ENCODE data around the gene GJB5. TPM values are rescaled to one million over a fixed set of nuclear protein-coding genes. Genes with fewer than 3 reads are reported as not detected.

Gene GJB5
- polyA plus RNA-seq, 1 donor from 2014 or later: not detected

DNA sequence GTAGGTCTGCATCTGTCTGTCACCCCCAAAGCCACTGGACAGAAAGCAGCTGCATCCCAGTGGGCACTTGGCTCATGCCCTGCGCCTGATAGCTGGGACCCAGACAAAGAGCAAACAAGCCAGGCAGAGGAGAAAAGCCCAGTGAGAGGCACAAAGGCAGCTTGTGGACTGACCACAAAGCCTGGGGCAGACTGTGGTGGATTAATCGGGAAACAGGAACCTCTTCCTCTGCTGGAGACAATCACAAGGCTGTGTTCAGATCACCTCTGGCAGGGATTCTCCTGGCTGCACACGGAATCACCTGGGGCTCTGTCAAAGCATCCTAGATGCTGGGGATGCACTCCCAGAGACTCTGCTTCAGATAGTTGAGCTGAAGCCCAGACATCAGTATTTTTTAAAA is 15.2 kb upstream of the GJB5 start:
- no peaks in the 10 kb centered on the region for H3K9me2 ChIP-seq (ENCODE audit: insufficient read depth, low read length)
- no peaks in the 10 kb centered on the region for H4K20me1 ChIP-seq (ENCODE audit: insufficient read depth)
- no peaks in the 10 kb centered on the region for H3K79me2 ChIP-seq (replicated peaks; ENCODE audit: insufficient read depth, low read length)
- no peaks in the 10 kb centered on the region for H3K27me3 ChIP-seq (ENCODE audit: insufficient read depth, low read depth, low read length)
- TF ChIP-seq SMC3 (conservative IDR thresholded peaks at IDR 0.05; ENCODE audit: poor library complexity) (no peak), TAF1 (IDR thresholded peaks at IDR 0.05; ENCODE audit: low read depth) (no peak)
- H2AFZ ChIP-seq (ENCODE audit: low read depth, low read length): no peak overlapping the region
- H3K9ac ChIP-seq (ENCODE audit: low read length): no peak overlapping the region
- no peaks in the 10 kb centered on the region for H3K9me3 ChIP-seq (ENCODE audit: low read length)
- no peak overlapping the region for H3K4me2 ChIP-seq (ENCODE audit: low read length)
- no peaks in the 10 kb centered on the region for H3K36me3 ChIP-seq (ENCODE audit: insufficient read depth, low read length)
- no peak overlapping the region for H3K4me3 ChIP-seq (ENCODE audit: low read length)
- H3K27ac ChIP-seq (ENCODE audit: low read length): no peak overlapping the region
- H3F3A ChIP-seq (ENCODE audit: insufficient read depth, low read length, poor library complexity, severe bottlenecking): no peaks in the 10 kb centered on the region

GRCh38 chr1:34740161-34740868 is 14.5 kb upstream of the GJB5 start:
- Histone ChIP-seq H3K9me3 (ENCODE audit: low read length) (no peaks in the 10 kb centered on the region), H3K9me2 (ENCODE audit: insufficient read depth, low read length) (no peaks in the 10 kb centered on the region), H3K9ac (ENCODE audit: low read length) (no peak overlapping the region), H4K20me1 (ENCODE audit: insufficient read depth) (no peaks in the 10 kb centered on the region), H3K27ac (ENCODE audit: low read length) (no peak overlapping the region), H3F3A (ENCODE audit: insufficient read depth, low read length, poor library complexity, severe bottlenecking) (no peaks in the 10 kb centered on the region), H3K79me2 (replicated peaks; ENCODE audit: insufficient read depth, low read length) (no peaks in the 10 kb centered on the region), H3K4me2 (ENCODE audit: low read length) (no peak overlapping the region), H2AFZ (ENCODE audit: low read depth, low read length) (no peak overlapping the region), H3K27me3 (ENCODE audit: insufficient read depth, low read depth, low read length) (no peaks in the 10 kb centered on the region), H3K36me3 (ENCODE audit: insufficient read depth, low read length) (no peaks in the 10 kb centered on the region), H3K4me3 (ENCODE audit: low read length) (no peak overlapping the region)
- no peak for TF ChIP-seq MXI1 (conservative IDR thresholded peaks at IDR 0.05; ENCODE audit: poor library complexity, severe bottlenecking)
- TF ChIP-seq, protein P1, sequence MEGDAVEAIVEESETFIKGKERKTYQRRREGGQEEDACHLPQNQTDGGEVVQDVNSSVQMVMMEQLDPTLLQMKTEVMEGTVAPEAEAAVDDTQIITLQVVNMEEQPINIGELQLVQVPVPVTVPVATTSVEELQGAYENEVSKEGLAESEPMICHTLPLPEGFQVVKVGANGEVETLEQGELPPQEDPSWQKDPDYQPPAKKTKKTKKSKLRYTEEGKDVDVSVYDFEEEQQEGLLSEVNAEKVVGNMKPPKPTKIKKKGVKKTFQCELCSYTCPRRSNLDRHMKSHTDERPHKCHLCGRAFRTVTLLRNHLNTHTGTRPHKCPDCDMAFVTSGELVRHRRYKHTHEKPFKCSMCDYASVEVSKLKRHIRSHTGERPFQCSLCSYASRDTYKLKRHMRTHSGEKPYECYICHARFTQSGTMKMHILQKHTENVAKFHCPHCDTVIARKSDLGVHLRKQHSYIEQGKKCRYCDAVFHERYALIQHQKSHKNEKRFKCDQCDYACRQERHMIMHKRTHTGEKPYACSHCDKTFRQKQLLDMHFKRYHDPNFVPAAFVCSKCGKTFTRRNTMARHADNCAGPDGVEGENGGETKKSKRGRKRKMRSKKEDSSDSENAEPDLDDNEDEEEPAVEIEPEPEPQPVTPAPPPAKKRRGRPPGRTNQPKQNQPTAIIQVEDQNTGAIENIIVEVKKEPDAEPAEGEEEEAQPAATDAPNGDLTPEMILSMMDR (IDR thresholded peaks at IDR 0.05; ENCODE audit: poor library complexity, severe bottlenecking): peak; percentile 30

- H2AFZ ChIP-seq (ENCODE audit: low read depth, low read length): no peak overlapping the region
- no peaks in the 10 kb centered on the region for H3K27me3 ChIP-seq (ENCODE audit: insufficient read depth, low read depth, low read length)
- H3K9me3 ChIP-seq (ENCODE audit: low read length): no peaks in the 10 kb centered on the region
- no peaks in the 10 kb centered on the region for H3K36me3 ChIP-seq (ENCODE audit: insufficient read depth, low read length)
- no peaks in the 10 kb centered on the region for H3F3A ChIP-seq (ENCODE audit: insufficient read depth, low read length, poor library complexity, severe bottlenecking)
- no peak overlapping the region for H3K27ac ChIP-seq (ENCODE audit: low read length)
- H3K9ac ChIP-seq (ENCODE audit: low read length): no peak overlapping the region
- no peaks in the 10 kb centered on the region for H3K9me2 ChIP-seq (ENCODE audit: insufficient read depth, low read length)
- peak; percentile 98 for TF ChIP-seq RAD21 (conservative IDR thresholded peaks at IDR 0.05)
- TF ChIP-seq SMC3 (conservative IDR thresholded peaks at IDR 0.05; ENCODE audit: poor library complexity): peak; percentile 89
- no peak for TF ChIP-seq POLR2AphosphoS5 (IDR thresholded peaks at IDR 0.05)
- TF ChIP-seq, protein P1 (IDR thresholded peaks at IDR 0.05; ENCODE audit: poor library complexity, severe bottlenecking): peak; percentile 97
- H3K4me2 ChIP-seq (ENCODE audit: low read length): no peak overlapping the region
- H3K4me3 ChIP-seq (ENCODE audit: low read length): no peak overlapping the region
- H3K79me2 ChIP-seq (replicated peaks; ENCODE audit: insufficient read depth, low read length): no peaks in the 10 kb centered on the region
- H4K20me1 ChIP-seq (ENCODE audit: insufficient read depth): no peaks in the 10 kb centered on the region
Observed at GRCh38 chr1:34742667-34743270, 12.1 kb upstream of the GJB5 start.

Data from neural cell (in vitro differentiated cells).